ENCODE data around the gene ADAMTSL1. TPM values are rescaled to one million over a fixed set of nuclear protein-coding genes. Genes with fewer than 3 reads are reported as not detected.
A peak's percentile ranks its signal among the peaks of the same experiment; 100 is the strongest.

The ADAMTSL1 gene
- polyA plus RNA-seq, 1 donor from 2014 or later: 1.1 TPM

DNA sequence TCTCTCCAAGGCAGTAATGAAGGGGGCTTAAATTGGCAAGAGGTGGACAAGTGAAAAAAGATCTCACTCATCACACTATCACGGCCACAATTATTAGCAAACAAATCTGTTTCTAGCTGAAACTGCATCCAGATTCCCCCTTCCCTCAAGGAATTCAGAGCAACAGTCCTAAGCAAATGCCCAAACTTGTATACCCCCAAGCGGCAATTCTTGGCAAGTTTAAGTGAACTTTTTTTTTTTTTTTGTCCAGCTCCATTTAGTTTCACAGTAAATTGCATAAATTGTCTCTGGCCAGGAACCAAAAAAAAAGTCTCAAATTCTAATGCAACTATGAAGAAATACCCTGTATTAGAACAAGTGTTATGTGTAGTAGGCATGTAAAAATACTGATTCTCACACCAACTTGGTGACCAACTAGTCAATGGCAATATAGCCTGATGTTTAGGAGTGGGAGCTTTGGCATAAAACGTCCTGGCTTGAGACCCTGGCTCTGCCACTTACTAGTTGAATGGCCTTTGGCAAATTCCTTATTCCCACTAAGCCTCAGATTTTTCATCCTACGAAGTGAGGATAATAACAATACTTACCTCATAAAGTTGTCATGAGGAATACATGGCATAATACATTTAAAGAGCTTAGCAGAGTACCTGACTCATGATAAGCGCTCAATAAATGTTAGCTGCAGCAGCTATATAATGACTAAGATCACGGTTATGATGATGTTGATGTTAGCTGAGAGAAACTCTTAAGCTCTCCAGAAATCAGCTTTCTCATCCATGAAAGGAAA, 193.2 kb downstream of the ADAMTSL1 start:
- no peak overlapping the region for H3K9ac ChIP-seq (ENCODE audit: low read length)
- no peaks in the 10 kb centered on the region for H3K36me3 ChIP-seq (ENCODE audit: insufficient read depth, low read length)
- no peak overlapping the region for H3K4me3 ChIP-seq (ENCODE audit: low read length)
- H3K27ac ChIP-seq (ENCODE audit: low read length): no peak overlapping the region
- no peaks in the 10 kb centered on the region for H3K9me2 ChIP-seq (ENCODE audit: insufficient read depth, low read length)
- TF ChIP-seq RAD21 (conservative IDR thresholded peaks at IDR 0.05) (no peak), EZH2 (IDR thresholded peaks at IDR 0.05; ENCODE audit: borderline replicate concordance, insufficient read depth, low read length, poor library complexity, severe bottlenecking) (no peak), TAF1 (IDR thresholded peaks at IDR 0.05; ENCODE audit: low read depth) (no peak), EP300 (conservative IDR thresholded peaks at IDR 0.05; ENCODE audit: poor library complexity, severe bottlenecking) (no peak), MXI1 (conservative IDR thresholded peaks at IDR 0.05; ENCODE audit: poor library complexity, severe bottlenecking) (no peak), SMC3 (conservative IDR thresholded peaks at IDR 0.05; ENCODE audit: poor library complexity) (no peak), CTCF (IDR thresholded peaks at IDR 0.05; ENCODE audit: poor library complexity, severe bottlenecking) (no peak)
- TF ChIP-seq, protein P1, sequence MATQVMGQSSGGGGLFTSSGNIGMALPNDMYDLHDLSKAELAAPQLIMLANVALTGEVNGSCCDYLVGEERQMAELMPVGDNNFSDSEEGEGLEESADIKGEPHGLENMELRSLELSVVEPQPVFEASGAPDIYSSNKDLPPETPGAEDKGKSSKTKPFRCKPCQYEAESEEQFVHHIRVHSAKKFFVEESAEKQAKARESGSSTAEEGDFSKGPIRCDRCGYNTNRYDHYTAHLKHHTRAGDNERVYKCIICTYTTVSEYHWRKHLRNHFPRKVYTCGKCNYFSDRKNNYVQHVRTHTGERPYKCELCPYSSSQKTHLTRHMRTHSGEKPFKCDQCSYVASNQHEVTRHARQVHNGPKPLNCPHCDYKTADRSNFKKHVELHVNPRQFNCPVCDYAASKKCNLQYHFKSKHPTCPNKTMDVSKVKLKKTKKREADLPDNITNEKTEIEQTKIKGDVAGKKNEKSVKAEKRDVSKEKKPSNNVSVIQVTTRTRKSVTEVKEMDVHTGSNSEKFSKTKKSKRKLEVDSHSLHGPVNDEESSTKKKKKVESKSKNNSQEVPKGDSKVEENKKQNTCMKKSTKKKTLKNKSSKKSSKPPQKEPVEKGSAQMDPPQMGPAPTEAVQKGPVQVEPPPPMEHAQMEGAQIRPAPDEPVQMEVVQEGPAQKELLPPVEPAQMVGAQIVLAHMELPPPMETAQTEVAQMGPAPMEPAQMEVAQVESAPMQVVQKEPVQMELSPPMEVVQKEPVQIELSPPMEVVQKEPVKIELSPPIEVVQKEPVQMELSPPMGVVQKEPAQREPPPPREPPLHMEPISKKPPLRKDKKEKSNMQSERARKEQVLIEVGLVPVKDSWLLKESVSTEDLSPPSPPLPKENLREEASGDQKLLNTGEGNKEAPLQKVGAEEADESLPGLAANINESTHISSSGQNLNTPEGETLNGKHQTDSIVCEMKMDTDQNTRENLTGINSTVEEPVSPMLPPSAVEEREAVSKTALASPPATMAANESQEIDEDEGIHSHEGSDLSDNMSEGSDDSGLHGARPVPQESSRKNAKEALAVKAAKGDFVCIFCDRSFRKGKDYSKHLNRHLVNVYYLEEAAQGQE (IDR thresholded peaks at IDR 0.05; ENCODE audit: borderline replicate concordance): peak; percentile 41
- no peaks in the 10 kb centered on the region for H3K79me2 ChIP-seq (replicated peaks; ENCODE audit: insufficient read depth, low read length)
- no peak overlapping the region for H2AFZ ChIP-seq (ENCODE audit: low read depth, low read length)
- no peaks in the 10 kb centered on the region for H3K27me3 ChIP-seq (ENCODE audit: insufficient read depth, low read depth, low read length)
- H3K9me3 ChIP-seq (ENCODE audit: low read length): no peaks in the 10 kb centered on the region
- H3K4me2 ChIP-seq (ENCODE audit: low read length): no peak overlapping the region
- H4K20me1 ChIP-seq (ENCODE audit: insufficient read depth): no peaks in the 10 kb centered on the region
- no peaks in the 10 kb centered on the region for H3F3A ChIP-seq (ENCODE audit: insufficient read depth, low read length, poor library complexity, severe bottlenecking)

GRCh38 chr9:18668944-18669343, 195.0 kb downstream of the ADAMTSL1 start:
- H3K9me2 ChIP-seq (ENCODE audit: insufficient read depth, low read length): no peaks in the 10 kb centered on the region
- no peak overlapping the region for H3K27ac ChIP-seq (ENCODE audit: low read length)
- H2AFZ ChIP-seq (ENCODE audit: low read depth, low read length): no peak overlapping the region
- TF ChIP-seq MXI1 (conservative IDR thresholded peaks at IDR 0.05; ENCODE audit: poor library complexity, severe bottlenecking): no peak
- TF ChIP-seq SMC3 (conservative IDR thresholded peaks at IDR 0.05; ENCODE audit: poor library complexity): no peak
- no peak for TF ChIP-seq TAF1 (IDR thresholded peaks at IDR 0.05; ENCODE audit: low read depth)
- TF ChIP-seq EP300 (conservative IDR thresholded peaks at IDR 0.05; ENCODE audit: poor library complexity, severe bottlenecking): no peak
- TF ChIP-seq POLR2AphosphoS5 (IDR thresholded peaks at IDR 0.05): no peak
- no peak for TF ChIP-seq RAD21 (conservative IDR thresholded peaks at IDR 0.05)
- TF ChIP-seq CTCF (IDR thresholded peaks at IDR 0.05; ENCODE audit: poor library complexity, severe bottlenecking): no peak
- TF ChIP-seq EZH2 (IDR thresholded peaks at IDR 0.05; ENCODE audit: borderline replicate concordance, insufficient read depth, low read length, poor library complexity, severe bottlenecking): no peak
- TF ChIP-seq, protein P1 (IDR thresholded peaks at IDR 0.05; ENCODE audit: borderline replicate concordance): no peak
- H3F3A ChIP-seq (ENCODE audit: insufficient read depth, low read length, poor library complexity, severe bottlenecking): no peaks in the 10 kb centered on the region
- H3K4me3 ChIP-seq (ENCODE audit: low read length): no peak overlapping the region
- no peaks in the 10 kb centered on the region for H3K79me2 ChIP-seq (replicated peaks; ENCODE audit: insufficient read depth, low read length)
- no peaks in the 10 kb centered on the region for H3K9me3 ChIP-seq (ENCODE audit: low read length)
- H3K4me2 ChIP-seq (ENCODE audit: low read length): no peak overlapping the region
- no peak overlapping the region for H3K9ac ChIP-seq (ENCODE audit: low read length)
- no peaks in the 10 kb centered on the region for H3K27me3 ChIP-seq (ENCODE audit: insufficient read depth, low read depth, low read length)
- H3K36me3 ChIP-seq (ENCODE audit: insufficient read depth, low read length): no peaks in the 10 kb centered on the region
- no peaks in the 10 kb centered on the region for H4K20me1 ChIP-seq (ENCODE audit: insufficient read depth)

Data from neural cell (in vitro differentiated cells).